ENCODE data around the gene SCAMP3.

- TF ChIP-seq, protein P1, sequence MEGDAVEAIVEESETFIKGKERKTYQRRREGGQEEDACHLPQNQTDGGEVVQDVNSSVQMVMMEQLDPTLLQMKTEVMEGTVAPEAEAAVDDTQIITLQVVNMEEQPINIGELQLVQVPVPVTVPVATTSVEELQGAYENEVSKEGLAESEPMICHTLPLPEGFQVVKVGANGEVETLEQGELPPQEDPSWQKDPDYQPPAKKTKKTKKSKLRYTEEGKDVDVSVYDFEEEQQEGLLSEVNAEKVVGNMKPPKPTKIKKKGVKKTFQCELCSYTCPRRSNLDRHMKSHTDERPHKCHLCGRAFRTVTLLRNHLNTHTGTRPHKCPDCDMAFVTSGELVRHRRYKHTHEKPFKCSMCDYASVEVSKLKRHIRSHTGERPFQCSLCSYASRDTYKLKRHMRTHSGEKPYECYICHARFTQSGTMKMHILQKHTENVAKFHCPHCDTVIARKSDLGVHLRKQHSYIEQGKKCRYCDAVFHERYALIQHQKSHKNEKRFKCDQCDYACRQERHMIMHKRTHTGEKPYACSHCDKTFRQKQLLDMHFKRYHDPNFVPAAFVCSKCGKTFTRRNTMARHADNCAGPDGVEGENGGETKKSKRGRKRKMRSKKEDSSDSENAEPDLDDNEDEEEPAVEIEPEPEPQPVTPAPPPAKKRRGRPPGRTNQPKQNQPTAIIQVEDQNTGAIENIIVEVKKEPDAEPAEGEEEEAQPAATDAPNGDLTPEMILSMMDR (IDR thresholded peaks at IDR 0.05), result peak; percentile 78 to 86 (median 81)
- no peak for TF ChIP-seq POLR2A (IDR thresholded peaks at IDR 0.05)
These were observed 55.0 kb downstream of the SCAMP3 start for GRCh38 chr1:155206891-155207805.
